NCI-H69 (cell line): ENCODE measurements around the gene EXOSC5.
"Not testable (repeated sequence)": the region's sequence is repeated elsewhere in the genome, so short reads cannot be mapped to it uniquely, and the experiment has no call there.

Source experiments
- DNase-seq: peaks from one replicate; lab custom pipeline; 2025; lab: John Stamatoyannopoulos, UW

The EXOSC5 gene

GRCh38 chr19:41426116-41426841 lies 29.1 kb upstream of the EXOSC5 start:
- no peak for DNase-seq

- no peak for DNase-seq
Measured at GRCh38 chr19:41425174-41426115, 28.3 kb upstream of the EXOSC5 start.

GRCh38 chr19:41424335-41425173 lies 27.4 kb upstream of the EXOSC5 start:
- no peak for DNase-seq

- no peak for DNase-seq
Measured at GRCh38 chr19:41422955-41423354, 25.8 kb upstream of the EXOSC5 start.

- DNase-seq: no peak
Measured at GRCh38 chr19:41422456-41422855, 25.3 kb upstream of the EXOSC5 start.

GRCh38 chr19:41421973-41422372 lies 24.8 kb upstream of the EXOSC5 start:
- no peak for DNase-seq

- DNase-seq: peak; percentile 73
Measured at GRCh38 chr19:41421314-41421713, 24.2 kb upstream of the EXOSC5 start.

- no peak for DNase-seq
Measured at GRCh38 chr19:41420101-41420880, 23.1 kb upstream of the EXOSC5 start.

- DNase-seq: no peak
Measured at GRCh38 chr19:41416194-41416674, 19.1 kb upstream of the EXOSC5 start.

GRCh38 chr19:41415154-41415571 lies 18.0 kb upstream of the EXOSC5 start:
- peak; percentile 65 for DNase-seq

- DNase-seq: no peak
Measured at GRCh38 chr19:41414461-41414860, 17.3 kb upstream of the EXOSC5 start.

GRCh38 chr19:41413947-41414346 lies 16.8 kb upstream of the EXOSC5 start:
- DNase-seq: no peak

- no peak for DNase-seq
Measured at GRCh38 chr19:41412953-41413352, 15.8 kb upstream of the EXOSC5 start.

- no peak for DNase-seq
Measured at GRCh38 chr19:41411968-41412265, 14.8 kb upstream of the EXOSC5 start.

GRCh38 chr19:41411100-41411967 lies 14.2 kb upstream of the EXOSC5 start:
- no peak for DNase-seq

- no peak for DNase-seq
Measured at GRCh38 chr19:41410336-41411054, 13.3 kb upstream of the EXOSC5 start.

GRCh38 chr19:41409288-41409687 lies 12.1 kb upstream of the EXOSC5 start:
- peak; percentile 58 for DNase-seq

- DNase-seq: not testable (repeated sequence)
Measured at GRCh38 chr19:41408846-41409245, 11.7 kb upstream of the EXOSC5 start.

- DNase-seq: peak; percentile 37
Measured at GRCh38 chr19:41408256-41408655, 11.1 kb upstream of the EXOSC5 start.

- DNase-seq: no peak
Measured at GRCh38 chr19:41407271-41407670, 10.1 kb upstream of the EXOSC5 start.
